ENCODE results near the gene SULT1C3. TPM values are rescaled to one million over a fixed set of nuclear protein-coding genes. Genes with fewer than 3 reads are reported as not detected.
"Not testable (repeated sequence)": the region's sequence is repeated elsewhere in the genome, so short reads cannot be mapped to it uniquely, and the experiment has no call there.

Gene SULT1C3
- total RNA-seq, 1 donor from 2014 or later: not detected

DNA sequence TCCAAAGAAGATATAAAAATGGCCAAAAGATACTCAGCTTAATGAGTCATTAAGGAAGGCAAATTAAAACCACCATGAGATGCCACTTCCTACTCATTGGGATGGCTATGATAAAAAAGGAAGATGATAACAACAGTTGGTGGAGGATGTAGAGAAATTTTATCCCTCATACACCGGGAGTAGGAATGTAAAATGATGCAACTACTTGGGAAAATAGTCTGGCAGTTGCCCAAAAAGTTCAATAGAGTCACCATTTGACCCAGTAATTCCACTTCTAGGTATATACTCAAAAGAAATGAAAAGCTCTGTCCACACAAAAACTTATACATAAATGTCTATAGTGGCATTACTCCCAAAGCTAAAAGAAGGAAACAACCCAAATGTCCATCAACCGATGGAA is 38.9 kb downstream of the SULT1C3 start:
- Mint-ChIP-seq H3K4me3 (ENCODE audit: unreplicated experiment) (no peak overlapping the region), H3K4me1 (ENCODE audit: unreplicated experiment) (no peaks in the 10 kb centered on the region), H3K9me3 (ENCODE audit: unreplicated experiment) (no peaks in the 10 kb centered on the region), H3K27me3 (ENCODE audit: unreplicated experiment) (no peaks in the 10 kb centered on the region), H3K36me3 (ENCODE audit: low read depth, unreplicated experiment) (peaks cover 22% of the 10 kb centered on the region), H3K27ac (ENCODE audit: unreplicated experiment) (no peak overlapping the region)
- TF ChIP-seq, protein P1, sequence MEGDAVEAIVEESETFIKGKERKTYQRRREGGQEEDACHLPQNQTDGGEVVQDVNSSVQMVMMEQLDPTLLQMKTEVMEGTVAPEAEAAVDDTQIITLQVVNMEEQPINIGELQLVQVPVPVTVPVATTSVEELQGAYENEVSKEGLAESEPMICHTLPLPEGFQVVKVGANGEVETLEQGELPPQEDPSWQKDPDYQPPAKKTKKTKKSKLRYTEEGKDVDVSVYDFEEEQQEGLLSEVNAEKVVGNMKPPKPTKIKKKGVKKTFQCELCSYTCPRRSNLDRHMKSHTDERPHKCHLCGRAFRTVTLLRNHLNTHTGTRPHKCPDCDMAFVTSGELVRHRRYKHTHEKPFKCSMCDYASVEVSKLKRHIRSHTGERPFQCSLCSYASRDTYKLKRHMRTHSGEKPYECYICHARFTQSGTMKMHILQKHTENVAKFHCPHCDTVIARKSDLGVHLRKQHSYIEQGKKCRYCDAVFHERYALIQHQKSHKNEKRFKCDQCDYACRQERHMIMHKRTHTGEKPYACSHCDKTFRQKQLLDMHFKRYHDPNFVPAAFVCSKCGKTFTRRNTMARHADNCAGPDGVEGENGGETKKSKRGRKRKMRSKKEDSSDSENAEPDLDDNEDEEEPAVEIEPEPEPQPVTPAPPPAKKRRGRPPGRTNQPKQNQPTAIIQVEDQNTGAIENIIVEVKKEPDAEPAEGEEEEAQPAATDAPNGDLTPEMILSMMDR (IDR thresholded peaks at IDR 0.05; ENCODE audit: unreplicated experiment): no peak
- no peak for DNase-seq (ENCODE audit: low spot score)

DNA sequence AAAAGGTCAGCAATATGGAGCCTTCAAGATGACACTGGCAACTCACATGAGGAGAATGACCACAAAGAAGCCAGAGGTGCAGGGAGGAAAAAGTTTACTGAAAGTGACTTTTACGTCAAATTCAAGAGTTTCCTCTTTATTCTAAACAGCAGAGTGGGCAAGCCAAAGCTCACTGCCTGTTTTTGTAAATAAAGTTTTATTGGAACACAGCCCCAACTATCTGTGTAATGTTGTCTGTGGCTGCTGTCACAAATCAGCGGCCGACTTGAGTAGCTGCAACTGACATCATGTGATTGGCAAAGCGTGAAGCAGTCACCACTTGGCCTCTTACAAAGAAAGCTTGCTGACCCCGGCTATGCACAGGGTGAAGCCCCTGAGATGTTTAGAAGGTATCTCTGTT is 39.7 kb downstream of the SULT1C3 start:
- Mint-ChIP-seq H3K4me1 (ENCODE audit: unreplicated experiment) (no peaks in the 10 kb centered on the region), H3K36me3 (ENCODE audit: low read depth, unreplicated experiment) (peaks cover 20% of the 10 kb centered on the region), H3K27ac (ENCODE audit: unreplicated experiment) (no peak overlapping the region), H3K9me3 (ENCODE audit: unreplicated experiment) (no peaks in the 10 kb centered on the region), H3K27me3 (ENCODE audit: unreplicated experiment) (no peaks in the 10 kb centered on the region), H3K4me3 (ENCODE audit: unreplicated experiment) (no peak overlapping the region)
- TF ChIP-seq, protein P1 (IDR thresholded peaks at IDR 0.05; ENCODE audit: unreplicated experiment): no peak
- DNase-seq (ENCODE audit: low spot score): no peak

DNA sequence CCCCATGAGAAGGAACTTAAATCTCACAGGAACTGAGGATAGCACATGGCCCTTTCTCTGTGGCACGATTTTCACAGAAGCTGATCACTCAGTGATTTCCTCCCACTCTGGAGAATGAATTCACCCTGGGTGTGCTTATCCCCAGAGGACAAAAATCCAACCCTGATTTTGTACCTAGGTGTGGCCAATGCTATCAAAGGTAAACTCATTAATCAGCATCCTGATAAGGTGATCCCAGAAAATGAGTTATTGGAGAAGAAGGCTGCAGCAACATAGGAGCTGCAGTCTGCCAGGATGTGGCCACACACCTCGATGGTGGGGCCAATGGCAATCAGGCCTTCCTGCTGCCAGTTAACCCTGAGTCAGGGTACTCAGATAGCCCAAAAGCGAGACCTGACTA is 40.7 kb downstream of the SULT1C3 start:
- Mint-ChIP-seq H3K4me1 (ENCODE audit: unreplicated experiment) (no peaks in the 10 kb centered on the region), H3K27me3 (ENCODE audit: unreplicated experiment) (no peaks in the 10 kb centered on the region), H3K9me3 (ENCODE audit: unreplicated experiment) (no peaks in the 10 kb centered on the region), H3K36me3 (ENCODE audit: low read depth, unreplicated experiment) (peaks cover 19% of the 10 kb centered on the region), H3K4me3 (ENCODE audit: unreplicated experiment) (no peak overlapping the region), H3K27ac (ENCODE audit: unreplicated experiment) (no peak overlapping the region)
- TF ChIP-seq, protein P1 (IDR thresholded peaks at IDR 0.05; ENCODE audit: unreplicated experiment): no peak
- DNase-seq (ENCODE audit: low spot score): no peak

DNA sequence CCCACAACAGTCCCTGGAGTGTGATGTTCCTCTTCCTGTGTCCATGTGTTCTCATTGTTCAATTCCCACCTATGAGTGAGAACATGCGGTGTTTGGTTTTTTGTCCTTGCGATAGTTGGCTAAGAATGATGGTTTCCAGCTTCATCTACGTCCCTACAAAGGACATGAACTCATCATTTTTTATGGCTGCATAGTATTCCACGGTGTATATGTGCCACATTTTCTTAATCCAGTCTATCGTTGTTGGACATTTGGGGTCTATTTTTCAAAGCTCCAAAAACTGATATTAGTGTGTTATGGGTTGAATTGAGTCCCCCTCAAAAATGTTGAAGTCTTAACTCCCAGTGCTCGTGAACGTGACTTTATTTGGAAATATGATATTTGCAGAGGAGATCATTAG is 44.8 kb downstream of the SULT1C3 start:
- Mint-ChIP-seq H3K4me1 (ENCODE audit: unreplicated experiment) (peaks cover 22% of the 10 kb centered on the region), H3K36me3 (ENCODE audit: low read depth, unreplicated experiment) (peaks cover 22% of the 10 kb centered on the region)
- H3K27me3 Mint-ChIP-seq (ENCODE audit: unreplicated experiment); H3K9me3 Mint-ChIP-seq (ENCODE audit: unreplicated experiment); H3K27ac Mint-ChIP-seq (ENCODE audit: unreplicated experiment); H3K4me3 Mint-ChIP-seq (ENCODE audit: unreplicated experiment); DNase-seq (ENCODE audit: low spot score): not testable (repeated sequence)

DNA sequence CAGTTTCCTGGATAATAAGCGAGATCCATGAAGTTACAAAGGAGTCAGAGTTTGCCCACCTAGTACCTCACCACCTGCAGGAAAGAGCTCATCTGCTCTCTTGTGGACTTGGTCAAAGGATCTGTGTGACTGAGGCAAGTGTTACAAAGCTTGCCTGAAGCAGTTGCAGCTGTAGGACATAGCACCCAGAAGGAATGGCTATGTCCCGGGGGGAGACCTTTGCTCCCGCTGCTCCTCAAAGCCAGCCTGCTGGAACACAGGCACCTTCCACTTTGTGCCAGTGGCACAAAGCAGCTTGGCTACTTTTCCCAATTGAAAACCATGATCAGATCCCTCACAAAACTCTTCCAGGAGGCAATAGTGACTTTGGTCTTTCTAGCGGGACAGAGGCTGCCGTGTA is 45.8 kb downstream of the SULT1C3 start:
- no peak for DNase-seq (ENCODE audit: low spot score)
- no peak overlapping the region for H3K4me3 Mint-ChIP-seq (ENCODE audit: unreplicated experiment)
- H3K27ac Mint-ChIP-seq (ENCODE audit: unreplicated experiment): no peak overlapping the region
- TF ChIP-seq, protein P1 (IDR thresholded peaks at IDR 0.05; ENCODE audit: unreplicated experiment): no peak
- H3K4me1 Mint-ChIP-seq (ENCODE audit: unreplicated experiment): peaks cover 28% of the 10 kb centered on the region
- peaks cover 27% of the 10 kb centered on the region for H3K36me3 Mint-ChIP-seq (ENCODE audit: low read depth, unreplicated experiment)
- no peaks in the 10 kb centered on the region for H3K9me3 Mint-ChIP-seq (ENCODE audit: unreplicated experiment)
- H3K27me3 Mint-ChIP-seq (ENCODE audit: unreplicated experiment): peaks cover 7% of the 10 kb centered on the region

DNA sequence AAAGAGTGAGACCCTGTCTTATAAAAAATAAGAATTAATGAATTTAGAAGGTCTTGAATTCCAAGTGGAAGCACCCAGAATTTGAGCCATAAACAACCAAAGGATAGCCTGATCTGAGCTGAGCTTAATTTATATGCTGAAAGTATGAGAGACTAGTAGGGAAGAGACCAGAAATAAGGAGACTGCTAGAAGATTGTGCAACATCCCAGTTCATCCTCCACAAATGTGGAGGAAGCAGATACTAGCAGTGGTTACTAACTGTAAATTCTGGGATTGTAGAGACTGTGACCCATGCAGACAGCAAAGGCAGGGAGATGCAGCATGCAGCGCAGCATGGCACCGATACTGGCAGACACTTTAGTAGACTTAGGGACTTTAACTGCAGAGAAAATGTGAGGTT is 47.4 kb downstream of the SULT1C3 start:
- peaks cover 28% of the 10 kb centered on the region for H3K4me1 Mint-ChIP-seq (ENCODE audit: unreplicated experiment)
- TF ChIP-seq, protein P1 (IDR thresholded peaks at IDR 0.05; ENCODE audit: unreplicated experiment): no peak
- H3K27me3 Mint-ChIP-seq (ENCODE audit: unreplicated experiment): peaks cover 7% of the 10 kb centered on the region
- no peaks in the 10 kb centered on the region for H3K9me3 Mint-ChIP-seq (ENCODE audit: unreplicated experiment)
- H3K27ac Mint-ChIP-seq (ENCODE audit: unreplicated experiment): no peak overlapping the region
- no peak overlapping the region for H3K4me3 Mint-ChIP-seq (ENCODE audit: unreplicated experiment)
- peaks cover 28% of the 10 kb centered on the region for H3K36me3 Mint-ChIP-seq (ENCODE audit: low read depth, unreplicated experiment)
- no peak for DNase-seq (ENCODE audit: low spot score)
